Neuronal stem cell (in vitro differentiated cells): ENCODE data around the gene SZT2.

Experiments
- DNase-seq: peaks from one replicate; pipeline ENCODE4 v3.0.0-alpha.2; 2013; ENCODE audit warnings: low spot score
- H2AFZ ChIP-seq: one replicate; pipeline ENCODE4 v1.6.1; 2013; ENCODE audit warnings: mild to moderate bottlenecking, low read length, inconsistent platforms
- H2AK5ac ChIP-seq: 2 replicates; pipeline ENCODE4 v1.6.1; 2013; ENCODE audit warnings: low read depth, mild to moderate bottlenecking, inconsistent platforms, low read length, moderate library complexity, mixed read lengths
- H2BK120ac ChIP-seq: 2 replicates; pipeline ENCODE4 v1.6.1; 2013; ENCODE audit warnings: low read depth, mild to moderate bottlenecking, inconsistent platforms, low read length, moderate library complexity, mixed read lengths
- H2BK12ac ChIP-seq: one replicate; pipeline ENCODE4 v1.6.1; 2013; ENCODE audit warnings: low read length, inconsistent platforms
- H2BK15ac ChIP-seq: 2 replicates; pipeline ENCODE4 v1.6.1; 2013; ENCODE audit warnings: mild to moderate bottlenecking, low read length, inconsistent platforms, mixed read lengths
- H2BK5ac ChIP-seq: one replicate; pipeline ENCODE4 v1.6.1; 2013; ENCODE audit warnings: inconsistent platforms, mild to moderate bottlenecking, low read length, moderate library complexity
- H3K14ac ChIP-seq: one replicate; pipeline ENCODE4 v1.6.1; 2013; ENCODE audit warnings: low read length, inconsistent platforms
- H3K18ac ChIP-seq: 2 replicates; pipeline ENCODE4 v1.6.1; 2013; ENCODE audit warnings: low read length, inconsistent platforms
- H3K23ac ChIP-seq: 2 replicates; pipeline ENCODE4 v1.6.1; 2013; ENCODE audit warnings: low read depth, mild to moderate bottlenecking, mixed read lengths, low read length, inconsistent platforms; ENCODE audit not compliant: poor library complexity
- H3K27ac ChIP-seq: replicated peaks from 3 replicates; pipeline ENCODE4 v1.5.1; 2013; ENCODE audit warnings: low read length, inconsistent platforms
- H3K27me3 ChIP-seq, 3 experiments: 2 replicates each; pipeline ENCODE4 v1.6.1; 2013; ENCODE audit warnings: low read length in 3 of 3, mild to moderate bottlenecking in 2 of 3, inconsistent platforms in 1 of 3, low read depth in 1 of 3, mixed read lengths in 1 of 3, moderate library complexity in 1 of 3; ENCODE audit not compliant: control insufficient read depth in 3 of 3, insufficient read depth in 3 of 3
- H3K36me3 ChIP-seq, 2 donors: replicated peaks in 1 of 2; 2 replicates each; pipeline ENCODE4 v1.6.1; 2013; ENCODE audit warnings: low read length in 2 of 2; ENCODE audit not compliant: control insufficient read depth in 2 of 2, insufficient read depth in 2 of 2
- H3K4ac ChIP-seq: 2 replicates; pipeline ENCODE4 v1.6.1; 2013; ENCODE audit warnings: inconsistent platforms, mild to moderate bottlenecking, low read length, moderate library complexity
- H3K4me1 ChIP-seq, 2 donors: 1 replicate in 1 of 2; 2 replicates in 1 of 2; pipeline ENCODE4 v1.6.1; 2013; ENCODE audit warnings: low read length in 2 of 2, low read depth in 1 of 2; ENCODE audit not compliant: control insufficient read depth in 2 of 2, insufficient read depth in 1 of 2
- H3K4me2 ChIP-seq: one replicate; pipeline ENCODE4 v1.6.1; 2013; ENCODE audit warnings: mild to moderate bottlenecking, low read length, inconsistent platforms; ENCODE audit not compliant: insufficient read depth, poor library complexity, severe bottlenecking
- H3K4me3 ChIP-seq, 2 donors: 2 replicates each; pipeline ENCODE4 v1.5.1; 2013; ENCODE audit warnings: low read length in 2 of 2, mild to moderate bottlenecking in 2 of 2, inconsistent platforms in 1 of 2, moderate library complexity in 1 of 2
- H3K79me1 ChIP-seq: one replicate; pipeline ENCODE4 v1.6.1; 2013; ENCODE audit warnings: low read depth, mild to moderate bottlenecking, inconsistent platforms, low read length, moderate library complexity
- H3K9ac ChIP-seq: one replicate; pipeline ENCODE4 v1.6.1; 2013; ENCODE audit warnings: mild to moderate bottlenecking, low read depth, low read length, inconsistent platforms; ENCODE audit not compliant: poor library complexity
- H3K9me3 ChIP-seq, 2 donors: replicated peaks in 1 of 2; 2 replicates each; pipeline versions ENCODE3 to v1.6.1; 2013; ENCODE audit warnings: low read length in 2 of 2, mild to moderate bottlenecking in 2 of 2, inconsistent platforms in 1 of 2, low read depth in 1 of 2, mixed read lengths in 1 of 2, moderate library complexity in 1 of 2; ENCODE audit not compliant: control insufficient read depth in 2 of 2, insufficient read depth in 1 of 2
- H4K8ac ChIP-seq: one replicate; pipeline ENCODE4 v1.6.1; 2013; ENCODE audit warnings: low read depth, mild to moderate bottlenecking, inconsistent platforms, low read length, moderate library complexity
- H4K91ac ChIP-seq: one replicate; pipeline ENCODE4 v1.6.1; 2013; ENCODE audit warnings: low read length, low read depth, mild to moderate bottlenecking, inconsistent platforms; ENCODE audit not compliant: poor library complexity
- WGBS, 2 donors: extraction: QIAGEN DNeasy Blood & Tissue Kit; methylation state at CpG; one replicate each; pipeline ENCODE4 v1.1.7; 2013; ENCODE audit warnings: missing lambda C conversion rate in 2 of 2, mixed read lengths in 1 of 2; ENCODE audit not compliant: insufficient read length in 2 of 2, insufficient replicate concordance in 1 of 2; ENCODE audit errors: extremely low coverage in 2 of 2; 5-methylcytosine and 5-hydroxymethylcytosine counted together

The SZT2 gene

GRCh38 chr1:43370564-43370963 is 19.1 kb upstream of the SZT2 start:
- no peak overlapping the region for H3K4me2 ChIP-seq
- no peak overlapping the region for H2BK12ac ChIP-seq
- H3K79me1 ChIP-seq, result peaks cover 4% of the 10 kb centered on the region
- H3K27ac ChIP-seq, result no peak overlapping the region
- H2AK5ac ChIP-seq, result no peak overlapping the region
- no peak overlapping the region for H3K4ac ChIP-seq
- DNase-seq, result no peak
- no peak overlapping the region for H2AFZ ChIP-seq
- H2BK15ac ChIP-seq, result no peak overlapping the region
- H2BK120ac ChIP-seq, result no peak overlapping the region
- H4K91ac ChIP-seq, result no peak overlapping the region
- H3K9ac ChIP-seq, result no peak overlapping the region
- H4K8ac ChIP-seq, result no peak overlapping the region
- H3K4me3 ChIP-seq, result no peak overlapping the region
- no peak overlapping the region for H3K23ac ChIP-seq
- H3K36me3 ChIP-seq, result peaks cover 0 to under 1% of the 10 kb centered on the region in 2 donors
- no CpG with 5 or more reads among the region's 4 CpGs for WGBS, 2 donors
- no peak overlapping the region for H3K18ac ChIP-seq
- H2BK5ac ChIP-seq, result no peak overlapping the region
- no peaks in the 10 kb centered on the region for H3K27me3 ChIP-seq
- no peaks in the 10 kb centered on the region for H3K9me3 ChIP-seq
- peaks cover 11 to 15% of the 10 kb centered on the region in 2 donors for H3K4me1 ChIP-seq
- no peak overlapping the region for H3K14ac ChIP-seq

DNA sequence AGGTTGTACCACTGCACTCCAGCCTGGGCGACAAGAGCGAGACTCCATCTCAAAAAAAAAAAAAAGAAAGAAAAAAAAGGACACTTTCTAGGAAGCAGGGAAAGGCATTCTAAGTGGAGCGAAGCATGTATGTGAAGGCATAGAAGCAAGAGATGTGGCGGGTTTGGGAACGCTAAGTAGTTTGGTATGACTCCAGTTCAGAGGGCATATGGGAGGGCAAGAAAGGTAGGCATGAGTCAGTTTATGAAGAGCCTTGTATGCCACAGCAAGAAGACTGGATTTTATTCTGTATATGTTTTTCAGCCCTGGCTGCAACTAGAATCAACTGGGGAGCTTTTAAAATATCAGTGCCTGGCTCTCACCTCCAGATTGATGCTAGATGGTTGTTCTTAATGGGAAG is 17.5 kb upstream of the SZT2 start:
- Histone ChIP-seq H3K23ac (no peak overlapping the region), H3K4ac (no peak overlapping the region), H2BK15ac (no peak overlapping the region), H3K9me3 (no peaks in the 10 kb centered on the region), H2AK5ac (no peak overlapping the region), H3K4me2 (no peak overlapping the region), H4K8ac (no peak overlapping the region), H3K9ac (no peak overlapping the region), H2BK120ac (no peak overlapping the region), H3K18ac (no peak overlapping the region), H3K27ac (no peak overlapping the region), H2AFZ (no peak overlapping the region), H3K36me3 (no peaks in the 10 kb centered on the region), H3K27me3 (no peaks in the 10 kb centered on the region), H3K79me1 (peaks cover under 1% of the 10 kb centered on the region), H2BK12ac (no peak overlapping the region), H2BK5ac (no peak overlapping the region), H4K91ac (no peak overlapping the region), H3K4me3 (no peak overlapping the region), H3K4me1 (peaks cover 4% of the 10 kb centered on the region in 2 donors), H3K14ac (no peak overlapping the region)
- DNase-seq, result no peak
- no CpG with 5 or more reads among the region's 5 CpGs for WGBS, 2 donors

DNA sequence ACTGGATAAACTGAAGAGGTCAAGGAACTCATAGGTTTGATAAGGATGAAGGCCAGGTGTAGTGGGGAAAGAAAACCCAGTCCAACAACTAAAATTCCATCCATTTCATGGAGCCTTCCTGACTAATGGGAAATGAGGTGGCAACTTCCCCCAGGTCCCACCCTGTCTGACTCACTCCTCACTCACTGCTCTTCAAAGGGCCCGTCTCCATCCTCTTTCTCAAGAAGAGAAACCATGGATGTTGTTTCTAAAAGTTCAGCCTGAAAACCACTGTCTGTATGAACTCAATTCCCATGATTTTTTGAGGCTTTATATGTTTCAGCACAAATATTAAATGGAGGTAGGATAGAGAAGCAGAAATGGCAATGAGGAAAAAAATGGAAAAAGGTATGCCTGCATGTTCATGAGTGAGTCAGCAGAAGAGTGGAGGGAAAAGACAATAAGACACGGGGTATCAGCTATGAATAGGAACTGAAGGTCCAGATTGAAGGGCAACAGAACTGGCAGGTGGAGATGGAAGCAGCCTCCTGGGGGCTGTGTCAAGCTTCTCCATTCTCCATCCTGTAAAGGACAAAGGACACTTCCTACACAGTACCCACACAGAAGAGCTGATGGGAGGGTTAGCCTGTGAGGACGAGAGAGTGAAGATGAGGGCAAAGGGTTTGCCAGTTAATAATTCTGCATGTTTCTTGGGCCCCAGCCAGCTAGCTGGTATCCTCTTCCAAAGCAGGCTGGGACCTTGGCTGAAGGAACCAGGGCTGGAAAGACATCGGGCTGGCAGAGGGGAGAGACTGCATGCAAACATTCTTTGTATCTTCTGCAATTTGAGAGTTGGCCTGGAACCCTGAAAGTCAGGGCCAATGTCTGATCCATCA is 16.4 kb upstream of the SZT2 start:
- Histone ChIP-seq H3K4me1 (peaks cover 2 to 4% of the 10 kb centered on the region in 2 donors), H3K23ac (no peak overlapping the region), H2BK12ac (no peak overlapping the region), H3K79me1 (no peaks in the 10 kb centered on the region), H3K27me3 (no peaks in the 10 kb centered on the region), H2BK5ac (no peak overlapping the region), H3K4ac (no peak overlapping the region), H3K27ac (no peak overlapping the region), H2BK120ac (no peak overlapping the region), H2AFZ (no peak overlapping the region), H4K91ac (no peak overlapping the region), H2AK5ac (no peak overlapping the region), H3K9ac (no peak overlapping the region), H3K4me3 (no peak overlapping the region), H4K8ac (no peak overlapping the region), H3K36me3 (no peaks in the 10 kb centered on the region), H3K4me2 (no peak overlapping the region), H3K9me3 (no peaks in the 10 kb centered on the region), H3K14ac (no peak overlapping the region), H2BK15ac (no peak overlapping the region), H3K18ac (no peak overlapping the region)
- no peak for DNase-seq
- WGBS, 2 donors, result no CpG with 5 or more reads among the region's 4 CpGs

DNA sequence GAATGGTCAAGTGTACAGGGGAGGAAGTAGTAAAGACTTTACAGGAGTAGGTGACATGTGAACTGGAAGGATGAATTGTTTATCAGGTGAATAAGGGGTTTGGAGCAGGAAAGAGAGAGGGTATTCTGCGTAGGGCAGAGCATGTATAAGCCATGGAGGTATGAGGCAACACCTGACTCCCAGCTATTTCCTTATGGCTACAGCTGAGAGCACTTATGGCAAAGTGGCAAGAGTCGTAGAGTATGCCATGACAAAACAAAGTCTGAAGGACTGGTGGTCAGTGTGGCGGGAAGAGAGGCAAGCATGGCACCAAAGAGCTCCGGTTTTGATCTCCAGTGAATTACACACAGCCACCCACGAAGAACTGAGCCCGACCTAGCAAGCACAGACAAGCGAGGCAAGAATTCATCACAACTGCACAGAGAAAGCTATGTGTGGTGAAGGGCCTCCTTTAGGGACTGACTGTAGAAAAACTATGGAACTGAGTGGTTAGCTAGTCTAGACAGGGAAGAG is 12.9 kb upstream of the SZT2 start:
- H3K18ac ChIP-seq, result no peak overlapping the region
- no peak overlapping the region for H2BK5ac ChIP-seq
- H3K4ac ChIP-seq, result no peak overlapping the region
- H3K27me3 ChIP-seq, result no peaks in the 10 kb centered on the region
- no peak overlapping the region for H3K9ac ChIP-seq
- H2BK120ac ChIP-seq, result no peak overlapping the region
- no peaks in the 10 kb centered on the region for H3K79me1 ChIP-seq
- no peak overlapping the region for H2BK15ac ChIP-seq
- H3K36me3 ChIP-seq, result peaks cover 3 to 9% of the 10 kb centered on the region in 2 donors
- no peak overlapping the region for H4K8ac ChIP-seq
- H3K4me1 ChIP-seq, result peaks cover 0 to 1% of the 10 kb centered on the region in 2 donors
- no peak overlapping the region for H3K4me3 ChIP-seq
- H3K4me2 ChIP-seq, result no peak overlapping the region
- H2AK5ac ChIP-seq, result no peak overlapping the region
- H4K91ac ChIP-seq, result no peak overlapping the region
- no peak overlapping the region for H2AFZ ChIP-seq
- no peak overlapping the region for H3K14ac ChIP-seq
- H3K9me3 ChIP-seq, result no peaks in the 10 kb centered on the region
- H3K27ac ChIP-seq, result no peak overlapping the region
- H3K23ac ChIP-seq, result no peak overlapping the region
- WGBS, 2 donors, result no CpG with 5 or more reads among the region's 7 CpGs
- no peak for DNase-seq
- no peak overlapping the region for H2BK12ac ChIP-seq
